Mesodermal cell (in vitro differentiated cells): Measurements from ENCODE around the gene C19orf25.
"Not testable (repeated sequence)": the region's sequence is repeated elsewhere in the genome, so short reads cannot be mapped to it uniquely, and the experiment has no call there.

Experiments used
- H3K27ac ChIP-seq: 2 replicates; pipeline ENCODE4 v1.7.0; 2013; ENCODE audit warnings: mild to moderate bottlenecking, low read depth, low read length, moderate library complexity; ENCODE audit not compliant: severe bottlenecking
- H3K36me3 ChIP-seq: 2 replicates; pipeline ENCODE4 v1.7.1; 2013; ENCODE audit warnings: mild to moderate bottlenecking, low read length, moderate library complexity; ENCODE audit not compliant: control insufficient read depth, insufficient read depth
- H3K4me1 ChIP-seq: one replicate; pipeline ENCODE4 v1.7.1; 2013; ENCODE audit warnings: mild to moderate bottlenecking, low read length; ENCODE audit not compliant: insufficient read depth, control insufficient read depth, poor library complexity, severe bottlenecking
- H3K4me3 ChIP-seq: 2 replicates; pipeline ENCODE4 v1.7.0; 2013; ENCODE audit warnings: low read length, control low read depth, mild to moderate bottlenecking; ENCODE audit not compliant: insufficient read depth, poor library complexity, severe bottlenecking; ENCODE audit errors: extremely low read depth
- H3K9me3 ChIP-seq: 2 replicates; pipeline ENCODE4 v1.7.1; 2013; ENCODE audit warnings: mild to moderate bottlenecking, low read length, moderate library complexity; ENCODE audit not compliant: control insufficient read depth
- WGBS, 2 experiments: methylation state at CpG; one replicate each; pipeline ENCODE4 v1.1.5; 2013; ENCODE audit warnings: missing lambda C conversion rate in 2 of 2; ENCODE audit not compliant: insufficient coverage in 2 of 2; 5-methylcytosine and 5-hydroxymethylcytosine counted together

Gene C19orf25

GRCh38 chr19:1503925-1504773, 25.1 kb upstream of the C19orf25 start:
- H3K4me1 ChIP-seq = no peaks in the 10 kb centered on the region
- no peak overlapping the region for H3K27ac ChIP-seq
- no peaks in the 10 kb centered on the region for H3K36me3 ChIP-seq
- H3K4me3 ChIP-seq = no peak overlapping the region
- 63 to 65% methylated on average over 15 to 19 of the region's 23 CpGs for WGBS, 2 experiments
- no peaks in the 10 kb centered on the region for H3K9me3 ChIP-seq

DNA sequence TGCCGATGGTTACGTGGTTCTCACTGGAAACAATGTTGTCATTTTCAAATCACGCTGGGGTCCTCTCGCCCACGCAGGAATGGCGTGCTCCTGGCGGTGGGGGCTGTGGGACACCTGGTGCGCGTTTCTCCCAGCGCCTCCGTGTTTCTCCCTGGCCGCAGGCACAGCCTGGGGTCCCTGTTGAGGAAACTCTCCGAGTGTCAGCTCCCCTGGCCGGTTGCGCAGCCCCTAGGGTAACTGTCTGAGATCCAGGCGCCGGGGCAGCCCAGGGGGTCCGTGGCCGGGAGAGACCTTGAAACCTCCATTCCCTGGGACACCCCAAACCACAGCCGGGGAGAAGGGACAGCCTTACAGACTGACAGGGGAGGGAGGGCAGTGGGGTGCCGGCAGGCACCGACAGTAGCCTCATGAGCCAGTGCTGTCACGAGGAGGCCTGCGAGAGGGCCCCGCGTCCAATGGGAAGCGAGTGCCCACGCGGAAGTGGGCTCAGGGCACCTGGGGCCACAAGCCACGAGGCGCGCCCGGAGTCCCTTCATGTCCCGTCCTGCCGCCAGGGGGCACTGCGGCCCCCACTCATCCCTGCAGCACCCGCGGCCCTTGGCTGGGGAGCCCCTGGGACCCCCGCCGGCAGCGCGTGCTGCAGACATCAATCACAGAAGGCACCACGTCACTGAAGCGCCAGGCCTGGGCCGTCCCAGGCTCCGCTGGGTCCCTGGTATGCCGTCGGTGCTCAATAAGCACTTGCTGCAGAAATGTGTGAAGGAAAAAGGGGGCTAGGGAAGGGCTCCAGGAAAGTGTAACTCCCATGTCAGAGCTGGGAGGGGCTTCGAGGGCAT, 24.3 kb upstream of the C19orf25 start:
- Histone ChIP-seq H3K27ac (no peak overlapping the region), H3K4me3 (no peak overlapping the region), H3K4me1 (no peaks in the 10 kb centered on the region), H3K36me3 (no peaks in the 10 kb centered on the region), H3K9me3 (no peaks in the 10 kb centered on the region)
- 22 to 29% methylated on average over 40 to 45 of the region's 49 CpGs for WGBS, 2 experiments

DNA sequence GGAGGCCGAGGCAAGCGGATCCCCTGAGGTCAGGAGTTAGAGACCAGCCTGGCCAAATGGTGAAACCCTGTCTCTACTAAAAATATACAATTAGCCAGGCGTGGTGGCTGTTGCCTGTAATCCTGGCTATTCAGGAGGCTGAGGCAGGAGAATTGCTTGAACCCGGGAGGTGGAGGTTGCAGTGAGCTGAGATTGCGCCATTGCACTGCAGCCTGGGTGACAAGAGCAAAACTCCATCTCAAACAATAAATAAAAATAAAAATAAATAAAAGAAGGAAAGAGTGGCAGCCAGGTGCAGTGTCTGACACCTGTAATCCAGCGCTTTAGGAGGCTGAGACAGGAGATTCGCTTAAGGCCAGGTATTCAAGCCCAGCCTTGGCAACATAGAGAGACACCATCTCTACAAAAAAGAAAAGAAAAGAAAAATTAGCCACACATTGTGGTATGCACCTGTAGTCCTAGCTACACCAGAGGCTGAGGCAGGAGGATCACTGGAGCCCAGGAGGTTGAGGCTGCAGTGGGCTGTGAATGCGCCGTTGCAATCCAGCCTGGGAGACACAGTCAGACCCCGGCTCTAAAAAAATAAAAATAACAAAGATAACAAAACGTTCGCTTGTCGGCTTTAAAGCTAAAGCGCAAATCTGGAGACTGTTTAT, 23.5 kb upstream of the C19orf25 start:
- Histone ChIP-seq H3K4me3 (no peak overlapping the region), H3K36me3 (no peaks in the 10 kb centered on the region), H3K27ac (no peak overlapping the region), H3K9me3 (no peaks in the 10 kb centered on the region), H3K4me1 (no peaks in the 10 kb centered on the region)
- 75 to 85% methylated on average over 7 to 9 of the region's 14 CpGs for WGBS, 2 experiments

- WGBS, 2 experiments = 91 to 98% methylated on average over 7 to 9 of the region's 9 CpGs
- no peaks in the 10 kb centered on the region for H3K4me1 ChIP-seq
- H3K36me3 ChIP-seq = no peaks in the 10 kb centered on the region
- no peaks in the 10 kb centered on the region for H3K9me3 ChIP-seq
- H3K4me3 ChIP-seq = no peak overlapping the region
- H3K27ac ChIP-seq = no peak overlapping the region
Measured at GRCh38 chr19:1501200-1501595, 22.2 kb upstream of the C19orf25 start.

DNA sequence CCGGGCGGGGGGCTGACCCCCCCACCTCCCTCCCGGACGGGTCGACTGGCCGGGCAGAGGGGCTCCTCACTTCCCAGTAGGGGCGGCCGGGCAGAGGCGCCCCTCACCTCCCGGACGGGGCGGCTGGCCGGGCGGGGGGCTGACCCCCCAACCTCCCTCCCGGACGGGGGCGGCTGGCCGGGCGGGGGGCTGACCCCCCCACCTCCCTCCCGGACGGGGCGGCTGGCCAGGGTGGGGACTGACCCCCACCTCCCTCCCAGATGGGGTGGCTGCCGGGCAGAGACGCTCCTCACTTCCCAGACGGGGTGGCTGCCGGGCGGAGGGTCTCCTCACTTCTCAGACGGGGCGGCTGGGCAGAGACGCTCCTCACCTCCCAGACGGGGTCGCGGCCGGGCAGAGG, 20.2 kb upstream of the C19orf25 start:
- not testable (repeated sequence) for H3K36me3 ChIP-seq, H3K4me1 ChIP-seq, H3K9me3 ChIP-seq, H3K27ac ChIP-seq, H3K4me3 ChIP-seq
- no CpG with 5 or more reads among the region's 34 CpGs for WGBS, 2 experiments

GRCh38 chr19:1497578-1498235, 18.7 kb upstream of the C19orf25 start:
- peaks cover 3% of the 10 kb centered on the region for H3K4me1 ChIP-seq
- no peaks in the 10 kb centered on the region for H3K36me3 ChIP-seq
- H3K27ac ChIP-seq = no peak overlapping the region
- 85 to 88% methylated on average over 24 to 25 of the region's 25 CpGs for WGBS, 2 experiments
- no peaks in the 10 kb centered on the region for H3K9me3 ChIP-seq
- no peak overlapping the region for H3K4me3 ChIP-seq

DNA sequence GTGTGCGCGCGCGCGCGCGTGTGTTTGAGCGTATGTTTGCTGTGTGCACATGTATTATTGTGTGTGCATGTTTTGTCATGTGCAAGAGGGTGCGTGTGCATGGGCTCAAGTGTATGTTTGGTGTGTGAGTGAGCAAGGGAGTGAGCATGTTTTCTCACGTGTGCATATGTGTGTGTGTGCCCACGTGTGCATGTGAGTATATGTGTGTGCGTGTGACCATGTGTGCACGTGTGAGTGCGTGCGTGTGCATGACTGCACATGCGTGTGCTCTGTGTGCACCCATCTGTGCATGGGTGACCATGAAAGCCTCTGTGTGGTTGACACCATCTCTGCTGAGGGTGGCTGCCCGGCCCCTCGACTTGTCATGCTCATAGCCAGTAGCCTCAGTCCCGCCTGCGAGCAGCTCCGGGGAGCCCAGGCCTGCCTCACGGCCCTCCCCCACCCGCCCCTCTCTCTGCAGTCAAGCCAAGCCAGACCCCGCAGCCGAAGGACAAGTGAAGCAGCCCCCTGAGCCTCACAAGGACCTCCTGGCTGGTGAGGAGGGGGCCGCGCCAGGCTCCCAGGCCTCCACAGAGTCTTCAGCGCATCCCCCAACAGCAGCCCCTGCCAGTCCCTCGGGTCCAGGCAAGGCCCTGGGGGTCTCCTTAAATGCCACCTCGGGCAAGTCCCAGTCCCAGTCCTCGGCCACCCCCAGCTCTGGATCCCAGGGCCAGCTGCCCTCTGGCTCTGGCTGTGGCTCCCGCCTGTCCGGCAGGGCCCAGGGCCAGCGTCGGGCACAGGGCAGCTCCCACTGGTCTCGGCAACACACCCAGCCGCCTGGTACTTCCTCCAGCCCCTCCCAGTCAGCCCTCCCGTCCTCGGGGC, 17.9 kb upstream of the C19orf25 start:
- H3K9me3 ChIP-seq = no peaks in the 10 kb centered on the region
- peaks cover 7% of the 10 kb centered on the region for H3K4me1 ChIP-seq
- H3K4me3 ChIP-seq = no peak overlapping the region
- WGBS, 2 experiments = 89% methylated on average over 31 to 38 of the region's 39 CpGs
- no peaks in the 10 kb centered on the region for H3K36me3 ChIP-seq
- H3K27ac ChIP-seq = no peak overlapping the region

DNA sequence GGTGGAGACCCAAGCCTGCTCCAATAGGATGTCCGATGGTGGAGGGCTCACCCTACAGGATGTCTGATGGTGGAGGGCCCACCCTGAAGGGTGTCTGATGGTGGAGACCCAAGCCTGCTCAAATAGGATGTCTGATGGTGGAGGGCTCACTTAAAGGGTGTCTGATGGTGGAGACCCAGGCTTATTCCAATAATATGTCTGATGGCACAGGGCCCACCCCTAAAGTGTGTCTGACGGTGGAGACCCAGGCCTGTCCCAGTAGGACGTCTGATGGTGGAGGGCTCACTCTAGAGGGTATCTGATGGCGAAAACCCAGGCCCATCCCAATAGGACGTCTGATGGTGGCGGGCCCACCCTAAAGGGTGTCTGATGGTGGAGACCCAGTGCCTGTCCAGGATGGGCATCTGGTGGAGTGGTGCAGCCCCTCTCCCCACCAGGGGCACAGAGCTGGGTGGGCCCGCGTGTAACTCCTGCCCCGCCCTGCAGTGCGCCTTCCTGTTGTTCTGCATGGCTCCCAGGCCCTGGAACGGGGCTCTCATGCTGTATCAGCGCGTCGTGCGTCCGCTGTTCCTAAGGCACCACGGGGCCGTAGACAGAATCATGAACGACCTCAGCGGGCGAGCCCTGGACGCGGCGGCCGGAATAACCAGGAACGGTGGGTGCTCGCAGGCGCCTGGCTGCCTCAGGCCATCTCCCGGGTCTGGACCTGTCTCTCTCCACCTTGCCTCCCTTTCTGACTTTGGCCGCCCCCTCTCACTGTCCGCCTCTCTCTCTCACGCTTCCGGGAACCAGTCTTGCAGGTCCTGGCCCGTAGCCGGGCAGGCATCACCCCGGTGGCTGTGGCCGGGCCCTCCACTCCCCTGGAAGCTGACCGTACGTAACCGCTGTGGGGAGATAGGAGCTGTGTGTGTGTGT, 17.0 kb upstream of the C19orf25 start:
- no peaks in the 10 kb centered on the region for H3K36me3 ChIP-seq
- WGBS, 2 experiments = 91% methylated on average over 23 to 40 of the region's 40 CpGs
- no peaks in the 10 kb centered on the region for H3K9me3 ChIP-seq
- H3K4me1 ChIP-seq = peaks cover 7% of the 10 kb centered on the region
- H3K4me3 ChIP-seq = no peak overlapping the region
- no peak overlapping the region for H3K27ac ChIP-seq

DNA sequence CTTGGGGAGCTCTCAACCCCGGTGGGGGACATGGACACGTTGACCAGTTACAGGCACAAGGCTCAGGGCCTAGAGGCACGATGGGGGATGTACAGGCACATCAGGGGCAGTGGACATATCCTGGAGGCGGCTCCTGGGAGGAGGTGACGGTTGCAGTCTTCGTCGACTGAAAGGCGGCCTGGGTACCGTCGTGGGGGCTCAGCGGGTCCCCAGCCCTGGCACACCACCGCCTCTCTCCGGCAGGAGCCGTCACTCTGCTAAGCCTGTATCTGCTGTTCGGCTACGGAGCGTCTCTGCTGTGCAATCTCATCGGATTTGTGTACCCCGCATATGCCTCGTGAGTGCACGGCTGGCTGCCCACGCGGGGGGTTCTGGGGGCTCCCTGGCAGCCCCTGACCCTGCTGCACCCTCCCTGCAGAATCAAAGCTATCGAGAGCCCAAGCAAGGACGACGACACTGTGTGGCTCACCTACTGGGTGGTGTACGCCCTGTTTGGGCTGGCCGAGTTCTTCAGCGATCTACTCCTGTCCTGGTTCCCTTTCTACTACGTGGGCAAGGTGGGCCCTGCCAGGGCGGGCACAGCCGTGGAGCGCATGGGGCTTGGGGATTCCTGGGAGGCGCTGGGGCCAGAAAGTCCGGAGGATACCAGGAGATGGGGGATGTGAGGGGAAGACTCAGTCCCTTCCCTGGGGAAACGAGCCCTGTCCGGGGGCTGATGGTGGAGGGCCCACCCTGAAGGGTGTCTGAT, 16.2 kb upstream of the C19orf25 start:
- no peaks in the 10 kb centered on the region for H3K36me3 ChIP-seq
- H3K4me1 ChIP-seq = peaks cover 7% of the 10 kb centered on the region
- H3K9me3 ChIP-seq = no peaks in the 10 kb centered on the region
- no peak overlapping the region for H3K27ac ChIP-seq
- H3K4me3 ChIP-seq = no peak overlapping the region
- 82 to 86% methylated on average over 35 to 37 of the region's 37 CpGs for WGBS, 2 experiments
